GM19455 (cell line): ENCODE measurements around the gene FMR1.
A peak's percentile ranks its signal among the peaks of the same experiment; 100 is the strongest.

Experiments used
- ATAC-seq: cut with Tn5 transposase; IDR thresholded peaks from one replicate; pipeline ENCODE4 v1.9.1; 2021; ENCODE audit not compliant: unreplicated experiment

Gene FMR1

GRCh38 chrX:147911192-147912022 lies at the start of gene FMR1:
TSS of gene FMR1 (plus strand) at chrX:147911919. CDS start at chrX:147912180, 261 bp downstream.
- ATAC-seq = peak; percentile 79

- ATAC-seq = peak; percentile 94
Measured at GRCh38 chrX:147875866-147876596, 35.7 kb upstream of the FMR1 start.

- no peak for ATAC-seq
Measured at GRCh38 chrX:147876849-147877646, 34.7 kb upstream of the FMR1 start.

- no peak for ATAC-seq
Measured at GRCh38 chrX:147877726-147878125, 34.0 kb upstream of the FMR1 start.

- no peak for ATAC-seq
Measured at GRCh38 chrX:147884958-147885357, 26.8 kb upstream of the FMR1 start.

GRCh38 chrX:147890756-147891155 lies 21.0 kb upstream of the FMR1 start:
- no peak for ATAC-seq

GRCh38 chrX:147891896-147892295 lies 19.8 kb upstream of the FMR1 start:
- ATAC-seq = no peak

- no peak for ATAC-seq
Measured at GRCh38 chrX:147893741-147894140, 18.0 kb upstream of the FMR1 start.

- no peak for ATAC-seq
Measured at GRCh38 chrX:147894366-147894963, 17.3 kb upstream of the FMR1 start.

GRCh38 chrX:147897117-147897516 lies 14.6 kb upstream of the FMR1 start:
- no peak for ATAC-seq

- no peak for ATAC-seq
Measured at GRCh38 chrX:147898951-147899350, 12.8 kb upstream of the FMR1 start.

- ATAC-seq = no peak
Measured at GRCh38 chrX:147899379-147900114, 12.2 kb upstream of the FMR1 start.

- no peak for ATAC-seq
Measured at GRCh38 chrX:147900349-147900748, 11.4 kb upstream of the FMR1 start.

- no peak for ATAC-seq
Measured at GRCh38 chrX:147901461-147902126, 10.1 kb upstream of the FMR1 start.

GRCh38 chrX:147902270-147902669 lies 9.4 kb upstream of the FMR1 start:
- no peak for ATAC-seq

- ATAC-seq = no peak
Measured at GRCh38 chrX:147908106-147908505, 3.6 kb upstream of the FMR1 start.

- no peak for ATAC-seq
Measured at GRCh38 chrX:147910607-147911006, 1.1 kb upstream of the FMR1 start.

- ATAC-seq = peak; percentile 49
Measured at GRCh38 chrX:147912093-147912801, 528 bp downstream of the FMR1 start.

- ATAC-seq = no peak
Measured at GRCh38 chrX:147913570-147913969, 1.9 kb downstream of the FMR1 start.
